Esophagus muscularis mucosa (tissue), 4 donors: Measurements from ENCODE around the gene OGG1. TPM values are rescaled to one million over a fixed set of nuclear protein-coding genes. Genes with fewer than 3 reads are reported as not detected.

ENCODE experiments used
- DNase-seq: peaks from one replicate; pipeline ENCODE4 v3.0.0-alpha.2; 2017; ENCODE audit errors: extremely low spot score
- H3K27ac ChIP-seq, 4 donors: fragments of 200-600 bp; sonication (generic); replicated peaks in 1 of 4; 1 replicate in 3 of 4; 2 replicates in 1 of 4; pipeline ENCODE4 v1.5.1; 2016 to 2019; ENCODE audit warnings: mild to moderate bottlenecking in 1 of 4
- H3K27me3 ChIP-seq, 4 donors: fragments of 200-600 bp; sonication (generic); one replicate each; pipeline versions ENCODE4 v1.5.1 to v1.6.0; 2016 to 2019
- H3K36me3 ChIP-seq, 4 donors: fragments of 200-600 bp; sonication (generic); one replicate each; pipeline ENCODE4 v1.5.1; 2016 to 2019
- H3K4me1 ChIP-seq, 4 donors: fragments of 200-600 bp; sonication (generic); one replicate each; pipeline ENCODE4 v1.5.1; 2016 to 2019
- H3K4me3 ChIP-seq, 4 donors: fragments of 200-600 bp; sonication (generic); 1 replicate in 2 of 4; 2 replicates in 2 of 4; pipeline ENCODE4 v1.5.1; 2016 to 2019; ENCODE audit warnings: mild to moderate bottlenecking in 4 of 4, moderate library complexity in 1 of 4
- H3K9me3 ChIP-seq, 4 donors: fragments of 200-600 bp; sonication (generic); 1 replicate in 3 of 4; 2 replicates in 1 of 4; pipeline ENCODE4 v1.5.1; 2016 to 2019
- EP300 ChIP-seq: sonication (generic); formaldehyde crosslinking; IDR thresholded peaks from one replicate; pipeline ENCODE4 v1.6.1; 2017; ENCODE audit warnings: antibody characterized with exemption
- POLR2A ChIP-seq: fragments of 450-650 bp; IDR thresholded peaks from one replicate; pipeline ENCODE4 v1.6.1; 2017; ENCODE audit warnings: antibody characterized with exemption, moderate library complexity, mild to moderate bottlenecking, low read depth
- POLR2AphosphoS5 ChIP-seq, 2 donors: sonication (generic); formaldehyde crosslinking; IDR thresholded peaks; one replicate each; pipeline ENCODE4 v1.6.1; 2017; ENCODE audit warnings: antibody characterized with exemption in 2 of 2
- WGBS: methylation state at CpG from one replicate; pipeline ENCODE4 v1.1.5; 2018; 5-methylcytosine and 5-hydroxymethylcytosine counted together
- intact Hi-C: fragments of 100-400 bp; cut with DNase I; formaldehyde crosslinking; loops from one replicate; pipeline ENCODE4 v1.15.1; 2023
- total RNA-seq, 4 donors: library from RNA; depleted of rRNA; stranded (reverse); fragments of >200 nt; gene quantifications; one replicate each; pipeline versions ENCODE4 v1.1.0 to v1.2.1, GENCODE V29; 2016
- TF ChIP-seq, protein P1 (sequence below), 3 experiments: fragments of 200-600 bp in 2 of 3; fragments of 450-650 bp in 1 of 3; sonication (generic) in 2 of 3; IDR thresholded peaks; one replicate each; pipeline ENCODE4 v1.5.1; 2017 to 2019; ENCODE audit warnings: antibody characterized with exemption in 3 of 3, mild to moderate bottlenecking in 2 of 3, moderate library complexity in 1 of 3

Gene OGG1
- total RNA-seq, 4 donors from 2014 or later = 18.6 to 28.3 (median 24.9) TPM

DNA sequence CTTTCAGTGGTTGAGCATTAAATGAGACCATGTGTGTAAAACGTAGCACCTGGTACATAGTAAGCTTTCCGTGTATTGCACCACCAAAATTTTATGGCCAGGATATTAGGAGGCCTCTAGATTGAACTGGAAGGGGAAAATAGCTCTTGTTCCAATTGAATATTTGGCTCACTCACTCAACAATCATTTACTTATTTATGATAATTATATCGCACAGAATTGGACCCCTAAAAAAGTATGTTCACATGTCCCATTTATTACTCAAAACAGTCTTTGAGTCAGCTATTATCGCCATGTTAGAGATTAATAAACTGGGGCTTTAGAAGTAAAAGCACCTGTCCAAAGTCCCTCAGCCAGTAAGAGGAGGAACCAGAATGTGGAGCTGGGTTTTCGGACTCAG, 55.2 kb downstream of the OGG1 start:
- no peaks in the 10 kb centered on the region for H3K27me3 ChIP-seq
- WGBS = 88% methylated on average over 5 of the region's 5 CpGs
- intact Hi-C loops = no loop called here
- H3K36me3 ChIP-seq = peaks cover 64 to 77% (median 74%) of the 10 kb centered on the region in 4 donors
- no peak overlapping the region for H3K27ac ChIP-seq
- H3K9me3 ChIP-seq = no peaks in the 10 kb centered on the region
- TF ChIP-seq EP300 (no peak), POLR2AphosphoS5 (IDR thresholded peaks at IDR 0.05) (no peak), POLR2A (no peak)
- TF ChIP-seq, protein P1, sequence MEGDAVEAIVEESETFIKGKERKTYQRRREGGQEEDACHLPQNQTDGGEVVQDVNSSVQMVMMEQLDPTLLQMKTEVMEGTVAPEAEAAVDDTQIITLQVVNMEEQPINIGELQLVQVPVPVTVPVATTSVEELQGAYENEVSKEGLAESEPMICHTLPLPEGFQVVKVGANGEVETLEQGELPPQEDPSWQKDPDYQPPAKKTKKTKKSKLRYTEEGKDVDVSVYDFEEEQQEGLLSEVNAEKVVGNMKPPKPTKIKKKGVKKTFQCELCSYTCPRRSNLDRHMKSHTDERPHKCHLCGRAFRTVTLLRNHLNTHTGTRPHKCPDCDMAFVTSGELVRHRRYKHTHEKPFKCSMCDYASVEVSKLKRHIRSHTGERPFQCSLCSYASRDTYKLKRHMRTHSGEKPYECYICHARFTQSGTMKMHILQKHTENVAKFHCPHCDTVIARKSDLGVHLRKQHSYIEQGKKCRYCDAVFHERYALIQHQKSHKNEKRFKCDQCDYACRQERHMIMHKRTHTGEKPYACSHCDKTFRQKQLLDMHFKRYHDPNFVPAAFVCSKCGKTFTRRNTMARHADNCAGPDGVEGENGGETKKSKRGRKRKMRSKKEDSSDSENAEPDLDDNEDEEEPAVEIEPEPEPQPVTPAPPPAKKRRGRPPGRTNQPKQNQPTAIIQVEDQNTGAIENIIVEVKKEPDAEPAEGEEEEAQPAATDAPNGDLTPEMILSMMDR (IDR thresholded peaks at IDR 0.05) = no peak
- no peak for DNase-seq
- H3K4me3 ChIP-seq = no peak overlapping the region
- peaks cover 11 to 13% (median 12%) of the 10 kb centered on the region in 4 donors for H3K4me1 ChIP-seq

DNA sequence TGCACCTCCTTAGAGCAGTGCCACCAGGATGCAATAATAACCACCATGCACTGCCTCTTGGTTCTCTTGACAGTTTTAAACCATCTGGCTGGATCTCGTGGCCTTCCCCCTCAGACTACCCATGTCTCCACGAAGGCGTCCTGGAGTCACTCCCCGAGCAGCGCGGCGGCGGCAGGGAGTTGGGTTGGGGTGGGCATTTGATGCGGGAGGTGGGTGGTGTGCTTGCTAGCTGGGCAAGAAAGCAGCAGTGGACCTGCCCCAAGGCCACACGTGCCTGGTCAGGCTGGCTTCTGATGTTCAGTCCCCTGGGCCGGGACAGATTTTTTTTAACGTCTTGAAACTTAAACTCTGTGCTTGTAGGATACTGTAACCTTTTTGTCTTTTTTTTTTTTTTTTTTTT, 56.4 kb downstream of the OGG1 start:
- Histone ChIP-seq H3K36me3 (peaks cover 53 to 66% (median 62%) of the 10 kb centered on the region in 4 donors), H3K27ac (no peak overlapping the region), H3K9me3 (no peaks in the 10 kb centered on the region), H3K27me3 (no peaks in the 10 kb centered on the region), H3K4me1 (peaks cover 20 to 23% (median 21%) of the 10 kb centered on the region in 4 donors), H3K4me3 (no peak overlapping the region)
- DNase-seq = no peak
- intact Hi-C loops = no loop called here
- 90% methylated on average over 11 of the region's 12 CpGs for WGBS
- TF ChIP-seq POLR2AphosphoS5 (IDR thresholded peaks at IDR 0.05) = no peak
- TF ChIP-seq POLR2A = no peak
- no peak for TF ChIP-seq EP300
- TF ChIP-seq, protein P1 (IDR thresholded peaks at IDR 0.05) = no peak

Other genes with a start within 250 kb of the OGG1 start
- under 1 TPM in 3 of 4 donors, not detected in 1; 0.13 to 0.17 (median 0.17) TPM for gene LHFPL4, start 196.1 kb upstream of the OGG1 start, total RNA-seq
- 10 to 100 TPM; 14.1 to 27.3 (median 21.1) TPM for gene MTMR14, start 100.4 kb upstream of the OGG1 start, total RNA-seq
- gene CPNE9, start 46.1 kb upstream of the OGG1 start, total RNA-seq = under 1 TPM in 2 of 4 donors, not detected in 2; 0.33 to 0.42 TPM
- 10 to 100 TPM; 16.2 to 23.3 (median 21.1) TPM for gene BRPF1, start 18.2 kb upstream of the OGG1 start, total RNA-seq
- 10 to 100 TPM; 53.6 to 78.9 (median 70.2) TPM for gene CAMK1, start 20.0 kb downstream of the OGG1 start, total RNA-seq
- gene TADA3, start 42.5 kb downstream of the OGG1 start, total RNA-seq = 10 to 100 TPM; 64.4 to 80.9 (median 74.6) TPM
- gene ARPC4, start 43.1 kb downstream of the OGG1 start, total RNA-seq = 100 to 1,000 TPM; 129 to 191 (median 164) TPM
- gene TTLL3, start 60.3 kb downstream of the OGG1 start, total RNA-seq = 10 to 100 TPM; 15.5 to 56.5 (median 25.6) TPM
- 10 to 100 TPM; 33.0 to 48.1 (median 45.0) TPM for gene RPUSD3, start 94.1 kb downstream of the OGG1 start, total RNA-seq
- gene CIDEC, start 130.3 kb downstream of the OGG1 start, total RNA-seq = 1 to 10 TPM in 2 of 4 donors, under 1 TPM in 2; 0.78 to 2.4 (median 1.0) TPM
- gene JAGN1, start 140.7 kb downstream of the OGG1 start, total RNA-seq = 10 to 100 TPM; 17.9 to 39.8 (median 26.4) TPM
- 1 to 10 TPM in 3 of 4 donors, under 1 TPM in 1; 0.99 to 1.7 (median 1.2) TPM for gene IL17RE, start 152.9 kb downstream of the OGG1 start, total RNA-seq
- 10 to 100 TPM; 40.3 to 60.4 (median 51.3) TPM for gene IL17RC, start 167.1 kb downstream of the OGG1 start, total RNA-seq
- gene CRELD1, start 183.9 kb downstream of the OGG1 start, total RNA-seq = 10 to 100 TPM; 38.6 to 62.9 (median 52.0) TPM
- gene PRRT3, start 202.5 kb downstream of the OGG1 start, total RNA-seq = 1 to 10 TPM in 3 of 4 donors, under 1 TPM in 1; 0.83 to 2.5 (median 2.0) TPM
- 10 to 100 TPM; 36.5 to 72.6 (median 56.1) TPM for gene EMC3, start 236.9 kb downstream of the OGG1 start, total RNA-seq